IMR-90 (cell line): ENCODE data around the gene CERKL. TPM values are rescaled to one million over a fixed set of nuclear protein-coding genes. Genes with fewer than 3 reads are reported as not detected.

Source experiments
- ATAC-seq: fragments of 200-7000 bp; cut with Tn5 transposase; 2 replicates; pipeline ENCODE4 v1.9.1; 2020; ENCODE audit warnings: low read depth, mild to moderate bottlenecking, moderate library complexity
- BruUV-seq: library from RNA; stranded (reverse); fragments of 400-500 nt; replicated peaks from 2 replicates; lab custom pipeline; 2021; lab: Mats Ljungman, UMichigan
- CTCF ChIA-PET: fragments of 300-600 bp; formaldehyde crosslinking; extraction: SDS; loops from one replicate; lab custom pipeline; 2021; ENCODE audit warnings: antibody characterized with exemption; lab: Yijun Ruan, JAX
- POLR2A ChIA-PET: fragments of 300-600 bp; sonication (Branson Sonifier 250); formaldehyde crosslinking; loops from one replicate; lab custom pipeline; 2022; ENCODE audit warnings: antibody characterized with exemption; ENCODE audit not compliant: unreplicated experiment; lab: Charles Lee
- DNase-seq: peaks from one replicate; pipeline ENCODE4 v3.0.0; 2013
- H2AFZ ChIP-seq: replicated peaks from 2 replicates; pipeline ENCODE3; 2013; ENCODE audit warnings: low read length, mild to moderate bottlenecking; ENCODE audit not compliant: poor library complexity
- H2AK5ac ChIP-seq: 2 replicates; pipeline ENCODE4 v1.6.1; 2013; ENCODE audit warnings: low read depth, low read length, inconsistent platforms
- H2AK9ac ChIP-seq: replicated peaks from 2 replicates; pipeline ENCODE3; 2013; ENCODE audit warnings: mild to moderate bottlenecking, low read depth, low read length, moderate library complexity; ENCODE audit not compliant: poor library complexity
- H2BK120ac ChIP-seq: 2 replicates; pipeline ENCODE4 v1.6.1; 2013; ENCODE audit warnings: low read depth, low read length, inconsistent platforms
- H2BK15ac ChIP-seq: 3 replicates; pipeline ENCODE4 v1.6.1; 2013; ENCODE audit warnings: low read depth, low read length, inconsistent platforms
- H2BK20ac ChIP-seq: 2 replicates; pipeline ENCODE4 v1.6.1; 2013; ENCODE audit warnings: low read depth, mild to moderate bottlenecking, inconsistent platforms, low read length, moderate library complexity
- H2BK5ac ChIP-seq: 2 replicates; pipeline ENCODE4 v1.6.1; 2013; ENCODE audit warnings: mild to moderate bottlenecking, low read depth, low read length, inconsistent platforms; ENCODE audit not compliant: poor library complexity, severe bottlenecking
- H3K14ac ChIP-seq: replicated peaks from 2 replicates; pipeline ENCODE4 v1.6.1; 2013; ENCODE audit warnings: low read depth, low read length, inconsistent platforms
- H3K18ac ChIP-seq: 2 replicates; pipeline ENCODE4 v1.6.1; 2013; ENCODE audit warnings: low read depth, low read length, control low read depth
- H3K23ac ChIP-seq: 2 replicates; pipeline ENCODE4 v1.6.1; 2013; ENCODE audit warnings: low read depth, low read length, inconsistent platforms
- H3K27ac ChIP-seq: 2 replicates; pipeline ENCODE4 v1.5.1; 2013; ENCODE audit warnings: mild to moderate bottlenecking, control low read depth, low read length; ENCODE audit not compliant: insufficient read depth
- H3K27me3 ChIP-seq: 2 replicates; pipeline ENCODE4 v1.6.1; 2013; ENCODE audit warnings: low read length; ENCODE audit not compliant: control insufficient read depth, insufficient read depth
- H3K36me3 ChIP-seq: 2 replicates; pipeline ENCODE4 v1.6.1; 2013; ENCODE audit warnings: low read length, mixed read lengths; ENCODE audit not compliant: control insufficient read depth, insufficient read depth
- H3K4ac ChIP-seq: 2 replicates; pipeline ENCODE4 v1.6.1; 2013; ENCODE audit warnings: low read depth, low read length, inconsistent platforms
- H3K4me1 ChIP-seq: 2 replicates; pipeline ENCODE4 v1.6.1; 2013; ENCODE audit warnings: low read length, mixed read lengths; ENCODE audit not compliant: control insufficient read depth, insufficient read depth
- H3K4me2 ChIP-seq: 2 replicates; pipeline ENCODE4 v1.6.1; 2013; ENCODE audit warnings: low read depth, mild to moderate bottlenecking, control low read depth, low read length, moderate library complexity
- H3K4me3 ChIP-seq: 2 replicates; pipeline ENCODE4 v1.5.1; 2013; ENCODE audit warnings: low read depth, mild to moderate bottlenecking, control low read depth, low read length, moderate library complexity; ENCODE audit not compliant: insufficient read depth
- H3K56ac ChIP-seq: 2 replicates; pipeline ENCODE4 v1.6.1; 2013; ENCODE audit warnings: low read length, inconsistent platforms; ENCODE audit not compliant: insufficient read depth; ENCODE audit errors: extremely low read depth
- H3K79me1 ChIP-seq, 2 experiments: 2 replicates each; pipeline ENCODE4 v1.6.1; 2013; ENCODE audit warnings: low read length in 2 of 2, inconsistent platforms in 1 of 2, low read depth in 1 of 2
- H3K9ac ChIP-seq: 2 replicates; pipeline ENCODE4 v1.6.1; 2013; ENCODE audit warnings: low read depth, low read length, control low read depth
- H3K9me1 ChIP-seq: 2 replicates; pipeline ENCODE4 v1.6.1; 2013; ENCODE audit warnings: low read length, inconsistent platforms; ENCODE audit not compliant: insufficient read depth
- H3K9me3 ChIP-seq: 2 replicates; pipeline ENCODE4 v1.6.1; 2013; ENCODE audit warnings: low read length; ENCODE audit not compliant: control insufficient read depth, insufficient read depth
- H4K20me1 ChIP-seq: 2 replicates; pipeline ENCODE4 v1.6.1; 2013; ENCODE audit warnings: low read length, inconsistent platforms; ENCODE audit not compliant: insufficient read depth
- H4K5ac ChIP-seq: 2 replicates; pipeline ENCODE4 v1.6.1; 2013; ENCODE audit warnings: mild to moderate bottlenecking, low read depth, low read length, control low read depth
- H4K8ac ChIP-seq, 2 experiments: 2 replicates each; pipeline ENCODE4 v1.6.1; 2013; ENCODE audit warnings: low read depth in 2 of 2, low read length in 2 of 2, control low read depth in 1 of 2, inconsistent platforms in 1 of 2
- H4K91ac ChIP-seq: 2 replicates; pipeline ENCODE4 v1.6.1; 2013; ENCODE audit warnings: low read depth, low read length, inconsistent platforms; ENCODE audit not compliant: insufficient read depth
- BHLHE40 ChIP-seq: fragments of 150-350 bp; IDR thresholded peaks from 2 replicates; pipeline ENCODE4 v1.6.1; 2016; ENCODE audit warnings: mild to moderate bottlenecking, low read depth, low read length
- CEBPB ChIP-seq: IDR thresholded peaks from 2 replicates; pipeline ENCODE4 v1.6.1; 2012; ENCODE audit warnings: low read depth, low read length, improper control_type of control experiment
- CHD1 ChIP-seq: IDR thresholded peaks from 2 replicates; pipeline ENCODE4 v1.6.1; 2012; ENCODE audit warnings: low read depth, low read length, improper control_type of control experiment
- FOS ChIP-seq: fragments of 150-350 bp; IDR thresholded peaks from 2 replicates; pipeline ENCODE4 v1.6.1; 2016; ENCODE audit warnings: low read depth, low read length
- MAFK ChIP-seq: IDR thresholded peaks from 2 replicates; pipeline ENCODE4 v1.6.1; 2012; ENCODE audit warnings: low read depth, low read length, improper control_type of control experiment
- MAZ ChIP-seq: IDR thresholded peaks from 2 replicates; pipeline ENCODE4 v1.6.1; 2012; ENCODE audit warnings: low read depth, mild to moderate bottlenecking, low read length, improper control_type of control experiment, moderate library complexity, borderline replicate concordance
- MXI1 ChIP-seq: IDR thresholded peaks from 2 replicates; pipeline ENCODE4 v1.6.1; 2012; ENCODE audit warnings: low read depth, mild to moderate bottlenecking, low read length, moderate library complexity, borderline replicate concordance
- POLR2A ChIP-seq: IDR thresholded peaks from 2 replicates; pipeline ENCODE4 v1.6.1; 2012; ENCODE audit warnings: mild to moderate bottlenecking, low read depth, low read length
- RAD21 ChIP-seq: IDR thresholded peaks from 2 replicates; pipeline ENCODE4 v1.6.1; 2012; ENCODE audit warnings: low read length, improper control_type of control experiment
- RFX5 ChIP-seq: IDR thresholded peaks from 2 replicates; pipeline ENCODE4 v1.8.0; 2012; ENCODE audit warnings: low read depth, mild to moderate bottlenecking, low read length, moderate library complexity
- SMC3 ChIP-seq: fragments of 150-350 bp; IDR thresholded peaks from 2 replicates; pipeline ENCODE4 v1.6.1; 2016; ENCODE audit warnings: low read depth, mild to moderate bottlenecking, antibody characterized with exemption, low read length, moderate library complexity
- WGBS, 2 experiments: methylation state at CpG; one replicate each; pipeline versions ENCODE4 v1.1.5 to v1.1.7; 2013; ENCODE audit warnings: missing lambda C conversion rate in 2 of 2; ENCODE audit not compliant: insufficient read length in 1 of 2; ENCODE audit errors: extremely low coverage in 2 of 2; 5-methylcytosine and 5-hydroxymethylcytosine counted together
- dilution Hi-C: fragments of 300-500 bp; cut with HindIII; formaldehyde crosslinking; loops from one replicate; pipeline ENCODE4 v1.14.3; 2018; ENCODE audit warnings: low sequenced_read_pairs; ENCODE audit not compliant: unreplicated experiment
- in situ Hi-C: fragments of 300-500 bp; cut with MboI; formaldehyde crosslinking; loops from 3 replicates; pipeline ENCODE4 v1.14.3; 2019; ENCODE audit warnings: low sequenced_read_pairs, inconsistent platforms, mixed read lengths
- intact Hi-C: fragments of 100-400 bp; cut with micrococcal nuclease; formaldehyde crosslinking; loops from 2 replicates; pipeline ENCODE4 v1.10.0; 2022
- polyA plus RNA-seq, 3 experiments: library from polyadenylated mRNA; depleted of rRNA; stranded (reverse); fragments of >200 nt; gene quantifications; 2 replicates each; pipeline ENCODE4 v1.2.3, GENCODE V29; 2012; ENCODE audit warnings: low replicate concordance in 1 of 3
- total RNA-seq: library from RNA; depleted of rRNA; stranded (reverse); fragments of >200 nt; gene quantifications from 2 replicates; pipeline ENCODE4 v1.2.3, GENCODE V29; 2012
- TF ChIP-seq, protein P1 (sequence below): fragments of 150-350 bp; IDR thresholded peaks from 2 replicates; pipeline ENCODE4 v1.6.1; 2017; ENCODE audit warnings: mild to moderate bottlenecking, antibody characterized with exemption, low read length, low read depth
- TF ChIP-seq, protein P2 (sequence below): fragments of 150-350 bp; IDR thresholded peaks from 2 replicates; pipeline ENCODE4 v1.6.1; 2016; ENCODE audit warnings: low read depth, mild to moderate bottlenecking, low read length, moderate library complexity, borderline replicate concordance
- TF ChIP-seq, protein P3 (sequence below): conservative IDR thresholded peaks from 2 replicates; pipeline ENCODE4 v1.5.1; 2012; ENCODE audit warnings: mild to moderate bottlenecking, low read depth, low read length, improper control_type of control experiment

Gene CERKL
- total and polyA plus RNA-seq, 2 of the 4 experiments (the other 2 are of a cell fraction): under 0.01 TPM; not detected in 1

DNA sequence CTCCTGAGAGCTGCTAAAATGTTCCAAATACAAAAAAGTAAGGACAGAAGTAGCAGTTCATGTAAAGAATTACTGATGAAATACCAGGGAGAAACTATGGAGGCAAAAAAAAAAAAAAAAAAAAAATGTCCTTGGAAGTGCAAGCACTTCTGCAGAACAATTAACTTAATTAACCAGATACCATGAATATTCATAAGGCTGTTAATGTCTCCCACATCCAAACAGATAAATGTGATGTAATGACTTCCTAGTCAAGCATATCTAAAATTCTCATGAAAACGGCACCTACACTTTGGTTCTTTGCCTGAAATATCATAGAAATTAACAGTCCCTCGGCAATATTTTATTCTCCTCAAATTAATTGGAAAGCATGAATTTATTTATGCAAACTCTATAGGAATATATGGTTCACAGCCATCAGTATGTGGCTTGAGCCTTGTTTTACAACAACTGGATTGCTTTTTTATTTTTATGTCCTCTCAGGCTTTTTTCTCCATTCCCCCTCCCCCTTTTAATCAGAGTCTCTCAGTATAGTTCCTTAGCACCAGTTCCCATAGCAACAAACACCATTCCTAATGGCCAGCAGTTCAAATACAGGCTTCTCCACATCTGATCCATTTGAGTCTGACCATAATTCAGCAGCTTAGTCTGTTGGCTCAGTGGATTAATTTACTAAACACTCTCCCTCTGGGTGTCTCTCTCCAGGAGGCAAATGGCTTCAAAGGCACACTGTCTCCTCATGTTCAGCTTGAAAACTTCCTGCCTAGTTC, 102.7 kb downstream of the CERKL start:
- no peak overlapping the region for H3K4me2 ChIP-seq
- in situ Hi-C loops (no loop called here), dilution Hi-C loops (no loop called here), intact Hi-C loops (no loop called here)
- H2BK5ac ChIP-seq: no peak overlapping the region
- H3K23ac ChIP-seq: no peak overlapping the region
- H3K36me3 ChIP-seq: no peaks in the 10 kb centered on the region
- no peak for ATAC-seq
- H2AK9ac ChIP-seq: no peak overlapping the region
- no peak overlapping the region for H2BK20ac ChIP-seq
- no peaks in the 10 kb centered on the region for H3K4me1 ChIP-seq
- WGBS, 2 experiments: no CpG with 5 or more reads among the region's 2 CpGs
- no peak for DNase-seq
- H3K14ac ChIP-seq: no peak overlapping the region
- no peak overlapping the region for H3K9ac ChIP-seq
- no peak overlapping the region for H2AK5ac ChIP-seq
- H3K4me3 ChIP-seq: no peak overlapping the region
- TF ChIP-seq MXI1 (no peak), FOS (no peak), RAD21 (no peak), MAZ (no peak), BHLHE40 (no peak), MAFK (no peak), CEBPB (no peak), CHD1 (no peak), POLR2A (no peak), SMC3 (no peak), RFX5 (no peak)
- TF ChIP-seq, protein P1, sequence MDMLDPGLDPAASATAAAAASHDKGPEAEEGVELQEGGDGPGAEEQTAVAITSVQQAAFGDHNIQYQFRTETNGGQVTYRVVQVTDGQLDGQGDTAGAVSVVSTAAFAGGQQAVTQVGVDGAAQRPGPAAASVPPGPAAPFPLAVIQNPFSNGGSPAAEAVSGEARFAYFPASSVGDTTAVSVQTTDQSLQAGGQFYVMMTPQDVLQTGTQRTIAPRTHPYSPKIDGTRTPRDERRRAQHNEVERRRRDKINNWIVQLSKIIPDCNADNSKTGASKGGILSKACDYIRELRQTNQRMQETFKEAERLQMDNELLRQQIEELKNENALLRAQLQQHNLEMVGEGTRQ: no peak
- TF ChIP-seq, protein P2, sequence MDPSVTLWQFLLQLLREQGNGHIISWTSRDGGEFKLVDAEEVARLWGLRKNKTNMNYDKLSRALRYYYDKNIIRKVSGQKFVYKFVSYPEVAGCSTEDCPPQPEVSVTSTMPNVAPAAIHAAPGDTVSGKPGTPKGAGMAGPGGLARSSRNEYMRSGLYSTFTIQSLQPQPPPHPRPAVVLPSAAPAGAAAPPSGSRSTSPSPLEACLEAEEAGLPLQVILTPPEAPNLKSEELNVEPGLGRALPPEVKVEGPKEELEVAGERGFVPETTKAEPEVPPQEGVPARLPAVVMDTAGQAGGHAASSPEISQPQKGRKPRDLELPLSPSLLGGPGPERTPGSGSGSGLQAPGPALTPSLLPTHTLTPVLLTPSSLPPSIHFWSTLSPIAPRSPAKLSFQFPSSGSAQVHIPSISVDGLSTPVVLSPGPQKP: no peak
- TF ChIP-seq, protein P3, sequence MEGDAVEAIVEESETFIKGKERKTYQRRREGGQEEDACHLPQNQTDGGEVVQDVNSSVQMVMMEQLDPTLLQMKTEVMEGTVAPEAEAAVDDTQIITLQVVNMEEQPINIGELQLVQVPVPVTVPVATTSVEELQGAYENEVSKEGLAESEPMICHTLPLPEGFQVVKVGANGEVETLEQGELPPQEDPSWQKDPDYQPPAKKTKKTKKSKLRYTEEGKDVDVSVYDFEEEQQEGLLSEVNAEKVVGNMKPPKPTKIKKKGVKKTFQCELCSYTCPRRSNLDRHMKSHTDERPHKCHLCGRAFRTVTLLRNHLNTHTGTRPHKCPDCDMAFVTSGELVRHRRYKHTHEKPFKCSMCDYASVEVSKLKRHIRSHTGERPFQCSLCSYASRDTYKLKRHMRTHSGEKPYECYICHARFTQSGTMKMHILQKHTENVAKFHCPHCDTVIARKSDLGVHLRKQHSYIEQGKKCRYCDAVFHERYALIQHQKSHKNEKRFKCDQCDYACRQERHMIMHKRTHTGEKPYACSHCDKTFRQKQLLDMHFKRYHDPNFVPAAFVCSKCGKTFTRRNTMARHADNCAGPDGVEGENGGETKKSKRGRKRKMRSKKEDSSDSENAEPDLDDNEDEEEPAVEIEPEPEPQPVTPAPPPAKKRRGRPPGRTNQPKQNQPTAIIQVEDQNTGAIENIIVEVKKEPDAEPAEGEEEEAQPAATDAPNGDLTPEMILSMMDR: no peak
- no peaks in the 10 kb centered on the region for H4K20me1 ChIP-seq
- no peak overlapping the region for H2AFZ ChIP-seq
- H2BK15ac ChIP-seq: no peak overlapping the region
- no peak overlapping the region for H3K4ac ChIP-seq
- no peaks in the 10 kb centered on the region for H3K9me3 ChIP-seq
- H2BK120ac ChIP-seq: no peak overlapping the region
- H3K18ac ChIP-seq: no peak overlapping the region
- no TSS peak for BruUV-seq
- no peak overlapping the region for H4K91ac ChIP-seq
- H3K27ac ChIP-seq: no peak overlapping the region
- ChIA-PET POLR2A (no interaction called here), CTCF (interaction anchor here (0.5 to 0.7 kb wide), 3 partner anchors 29 to 1538 kb away, joined by 3 to 7 read pairs (median 6); no protein-coding TSS in a partner anchor)
- no peaks in the 10 kb centered on the region for H3K79me1 ChIP-seq
- no peak overlapping the region for H3K56ac ChIP-seq
- no peaks in the 10 kb centered on the region for H3K9me1 ChIP-seq
- H4K8ac ChIP-seq: no peak overlapping the region
- H4K5ac ChIP-seq: no peak overlapping the region
- H3K27me3 ChIP-seq: no peaks in the 10 kb centered on the region
